H9 (cell line): ENCODE measurements around the gene SPRYD4. TPM values are rescaled to one million over a fixed set of nuclear protein-coding genes. Genes with fewer than 3 reads are reported as not detected.

ENCODE experiments used
- DNase-seq: peaks from one replicate; pipeline ENCODE4 v3.0.0-alpha.2; 2017
- H2AFZ ChIP-seq: one replicate; pipeline ENCODE4 v1.6.1; 2013; ENCODE audit warnings: mild to moderate bottlenecking, low read length, control low read depth, moderate library complexity
- H2AK5ac ChIP-seq: 2 replicates; pipeline ENCODE4 v1.6.1; 2013; ENCODE audit warnings: low read length, control low read depth, mixed read lengths; ENCODE audit not compliant: insufficient read length
- H2BK120ac ChIP-seq: one replicate; pipeline ENCODE4 v1.6.1; 2013; ENCODE audit warnings: low read depth, mild to moderate bottlenecking, low read length, control low read depth, inconsistent platforms; ENCODE audit not compliant: poor library complexity, severe bottlenecking
- H2BK12ac ChIP-seq: 2 replicates; pipeline ENCODE4 v1.6.1; 2013; ENCODE audit warnings: low read length, control low read depth, mixed read lengths, low read depth; ENCODE audit not compliant: insufficient read length
- H2BK15ac ChIP-seq: 2 replicates; pipeline ENCODE4 v1.6.1; 2013; ENCODE audit warnings: low read depth, low read length, control low read depth
- H2BK20ac ChIP-seq: one replicate; pipeline ENCODE4 v1.6.1; 2013; ENCODE audit warnings: low read depth, mild to moderate bottlenecking, low read length, control low read depth, inconsistent platforms; ENCODE audit not compliant: poor library complexity, severe bottlenecking
- H2BK5ac ChIP-seq: 2 replicates; pipeline ENCODE4 v1.6.1; 2013; ENCODE audit warnings: low read length, control low read depth, mixed read lengths; ENCODE audit not compliant: insufficient read length
- H3K14ac ChIP-seq: 2 replicates; pipeline ENCODE4 v1.6.1; 2013; ENCODE audit warnings: low read length, control low read depth; ENCODE audit not compliant: insufficient read depth
- H3K18ac ChIP-seq: 2 replicates; pipeline ENCODE4 v1.6.1; 2013; ENCODE audit warnings: low read depth, mild to moderate bottlenecking, mixed read lengths, low read length, control low read depth; ENCODE audit not compliant: insufficient read length
- H3K23ac ChIP-seq: 2 replicates; pipeline ENCODE4 v1.6.1; 2013; ENCODE audit warnings: low read length, control low read depth, mixed read lengths, low read depth; ENCODE audit not compliant: insufficient read length
- H3K23me2 ChIP-seq: 2 replicates; pipeline ENCODE4 v1.6.1; 2013; ENCODE audit warnings: low read depth, mild to moderate bottlenecking, mixed read lengths, low read length, control low read depth; ENCODE audit not compliant: insufficient read length, poor library complexity, severe bottlenecking
- H3K27ac ChIP-seq: 2 replicates; pipeline ENCODE4 v1.5.1; 2013; ENCODE audit warnings: low read length, control low read depth, mixed read lengths, low read depth; ENCODE audit not compliant: insufficient read length
- H3K27me3 ChIP-seq: 2 replicates; pipeline ENCODE4 v1.6.1; 2013; ENCODE audit warnings: low read length, control low read depth, inconsistent platforms; ENCODE audit not compliant: insufficient read depth
- H3K4ac ChIP-seq: 2 replicates; pipeline ENCODE4 v1.6.1; 2013; ENCODE audit warnings: low read depth, mild to moderate bottlenecking, control low read depth, inconsistent platforms, low read length, moderate library complexity
- H3K4me1 ChIP-seq: 2 replicates; pipeline ENCODE4 v1.6.1; 2013; ENCODE audit warnings: low read length, control low read depth, inconsistent platforms; ENCODE audit not compliant: insufficient read depth
- H3K4me2 ChIP-seq: 2 replicates; pipeline ENCODE4 v1.6.1; 2013; ENCODE audit warnings: low read length, control low read depth, mixed read lengths; ENCODE audit not compliant: insufficient read length, insufficient read depth
- H3K56ac ChIP-seq: 2 replicates; pipeline ENCODE4 v1.6.1; 2013; ENCODE audit warnings: low read depth, mild to moderate bottlenecking, mixed read lengths, low read length, control low read depth; ENCODE audit not compliant: insufficient read length
- H3K79me1 ChIP-seq: 2 replicates; pipeline ENCODE4 v1.6.1; 2013; ENCODE audit warnings: low read depth, mild to moderate bottlenecking, moderate library complexity, low read length, control low read depth, inconsistent platforms; ENCODE audit not compliant: insufficient read depth, poor library complexity, severe bottlenecking
- H3K79me2 ChIP-seq: 2 replicates; pipeline ENCODE4 v1.6.1; 2013; ENCODE audit warnings: low read length, control low read depth, inconsistent platforms; ENCODE audit not compliant: insufficient read depth
- H3K9ac ChIP-seq: 2 replicates; pipeline ENCODE4 v1.6.1; 2013; ENCODE audit warnings: low read length, control low read depth, mixed read lengths; ENCODE audit not compliant: insufficient read length; ENCODE audit errors: extremely low read depth
- H3K9me3 ChIP-seq: one replicate; pipeline ENCODE4 v1.6.1; 2013; ENCODE audit warnings: low read depth, low read length, inconsistent platforms; ENCODE audit not compliant: control insufficient read depth
- H3T11ph ChIP-seq: one replicate; pipeline ENCODE4 v1.6.1; 2013; ENCODE audit warnings: mild to moderate bottlenecking, low read length, control low read depth, inconsistent platforms
- H4K20me1 ChIP-seq: one replicate; pipeline ENCODE4 v1.6.1; 2013; ENCODE audit not compliant: control insufficient read depth, insufficient read length, insufficient read depth
- H4K5ac ChIP-seq: 2 replicates; pipeline ENCODE4 v1.6.1; 2013; ENCODE audit warnings: low read depth, mild to moderate bottlenecking, mixed read lengths, low read length, control low read depth; ENCODE audit not compliant: insufficient read length
- H4K8ac ChIP-seq: replicated peaks from 2 replicates; pipeline ENCODE4 v1.6.1; 2013; ENCODE audit warnings: low read length, control low read depth, mixed read lengths, low read depth; ENCODE audit not compliant: insufficient read length
- H4K91ac ChIP-seq: 2 replicates; pipeline ENCODE4 v1.6.1; 2013; ENCODE audit warnings: low read depth, mild to moderate bottlenecking, moderate library complexity, mixed read lengths, low read length, control low read depth; ENCODE audit not compliant: insufficient read length
- H3K27ac Mint-ChIP-seq, 3 experiments: 2 replicates in 2 of 3; 3 replicates in 1 of 3; pipeline ENCODE4 v1.8.0; 2020 to 2021; ENCODE audit warnings: mixed read lengths in 3 of 3, mild to moderate bottlenecking in 1 of 3, moderate library complexity in 1 of 3
- H3K27me3 Mint-ChIP-seq: 2 replicates; pipeline ENCODE4 v1.8.0; 2021; ENCODE audit warnings: low read depth, mild to moderate bottlenecking, moderate library complexity, mixed read lengths
- H3K36me3 Mint-ChIP-seq, 3 experiments: 2 replicates in 2 of 3; 3 replicates in 1 of 3; pipeline ENCODE4 v1.8.0; 2020 to 2021; ENCODE audit warnings: low read depth in 3 of 3, mixed read lengths in 3 of 3; ENCODE audit not compliant: insufficient read depth in 1 of 3
- H3K4me1 Mint-ChIP-seq, 2 experiments: 2 replicates each; pipeline ENCODE4 v1.8.0; 2020; ENCODE audit warnings: mixed read lengths in 2 of 2
- H3K4me3 Mint-ChIP-seq, 2 experiments: 2 replicates in 1 of 2; 3 replicates in 1 of 2; pipeline ENCODE4 v1.8.0; 2020 to 2021; ENCODE audit warnings: mild to moderate bottlenecking in 2 of 2, mixed read lengths in 2 of 2, moderate library complexity in 1 of 2
- H3K9me3 Mint-ChIP-seq, 2 experiments: 2 replicates in 1 of 2; 3 replicates in 1 of 2; pipeline ENCODE4 v1.8.0; 2020; ENCODE audit warnings: mild to moderate bottlenecking in 2 of 2, mixed read lengths in 2 of 2, moderate library complexity in 1 of 2
- CTCF ChIP-seq: fragments of 200-600 bp; sonication (generic); conservative IDR thresholded peaks from 3 replicates; pipeline ENCODE4 v1.8.0; 2021; ENCODE audit warnings: antibody characterized with exemption, mild to moderate bottlenecking
- WGBS: extraction: QIAGEN DNeasy Blood & Tissue Kit; methylation state at CpG from one replicate; pipeline ENCODE4 v1.1.7; 2013; ENCODE audit warnings: missing lambda C conversion rate, low lambda C conversion rate, mixed read lengths; ENCODE audit not compliant: insufficient read length; ENCODE audit errors: extremely low coverage; 5-methylcytosine and 5-hydroxymethylcytosine counted together
- total RNA-seq: library from RNA; stranded (reverse); gene quantifications from 2 replicates; pipeline ENCODE4 v1.2.1, GENCODE V29; 2021

The SPRYD4 gene
- total RNA-seq, 1 experiment from 2014 or later, result 4.9 TPM

- H2BK5ac ChIP-seq, result no peak overlapping the region
- no peak overlapping the region for H2BK15ac ChIP-seq
- H3K27ac Mint-ChIP-seq, result no peak overlapping the region
- H3K36me3 Mint-ChIP-seq, result peaks cover 0 to 29% (median 7%) of the 10 kb centered on the region in 3 experiments; a peak in 4 of 7 replicates
- no peak overlapping the region for H3K4me3 Mint-ChIP-seq
- H3K27me3 ChIP-seq, result no peaks in the 10 kb centered on the region
- DNase-seq, result no peak
- no peak overlapping the region for H2AFZ ChIP-seq
- no peak for TF ChIP-seq CTCF
- H3K56ac ChIP-seq, result no peak overlapping the region
- H4K91ac ChIP-seq, result no peak overlapping the region
- H3K23me2 ChIP-seq, result no peaks in the 10 kb centered on the region
- no peak overlapping the region for H4K5ac ChIP-seq
- H3K4ac ChIP-seq, result no peak overlapping the region
- no peaks in the 10 kb centered on the region for H3K79me1 ChIP-seq
- H3K79me2 ChIP-seq, result no peaks in the 10 kb centered on the region
- H3K4me1 ChIP-seq, result no peaks in the 10 kb centered on the region
- no peak overlapping the region for H3K14ac ChIP-seq
- WGBS, result no CpG with 5 or more reads among the region's 1 CpG
- no peak overlapping the region for H3K18ac ChIP-seq
- H3K27ac ChIP-seq, result no peak overlapping the region
- H3T11ph ChIP-seq, result no peak overlapping the region
- no peak overlapping the region for H2BK20ac ChIP-seq
- no peak overlapping the region for H2AK5ac ChIP-seq
- H3K23ac ChIP-seq, result no peak overlapping the region
- no peaks in the 10 kb centered on the region for H3K4me1 Mint-ChIP-seq
- no peak overlapping the region for H2BK120ac ChIP-seq
- no peak overlapping the region for H2BK12ac ChIP-seq
- H4K20me1 ChIP-seq, result no peaks in the 10 kb centered on the region
- no peaks in the 10 kb centered on the region for H3K9me3 ChIP-seq
- H3K27me3 Mint-ChIP-seq, result no peaks in the 10 kb centered on the region
- H4K8ac ChIP-seq, result no peak overlapping the region
- H3K9ac ChIP-seq, result no peak overlapping the region
- H3K9me3 Mint-ChIP-seq, result no peaks in the 10 kb centered on the region
- H3K4me2 ChIP-seq, result no peak overlapping the region
Measured at GRCh38 chr12:56476972-56477432, 8.6 kb downstream of the SPRYD4 start.
